Measurements from ENCODE around the gene TGFBR3L. TPM values are rescaled to one million over a fixed set of nuclear protein-coding genes. Genes with fewer than 3 reads are reported as not detected.

TGFBR3L gene
- total RNA-seq, 3 donors from 2014 or later (not counting 1 experiment from before 2014, with no cell fraction given): 3.5 to 4.6 (median 4.4) TPM

DNA sequence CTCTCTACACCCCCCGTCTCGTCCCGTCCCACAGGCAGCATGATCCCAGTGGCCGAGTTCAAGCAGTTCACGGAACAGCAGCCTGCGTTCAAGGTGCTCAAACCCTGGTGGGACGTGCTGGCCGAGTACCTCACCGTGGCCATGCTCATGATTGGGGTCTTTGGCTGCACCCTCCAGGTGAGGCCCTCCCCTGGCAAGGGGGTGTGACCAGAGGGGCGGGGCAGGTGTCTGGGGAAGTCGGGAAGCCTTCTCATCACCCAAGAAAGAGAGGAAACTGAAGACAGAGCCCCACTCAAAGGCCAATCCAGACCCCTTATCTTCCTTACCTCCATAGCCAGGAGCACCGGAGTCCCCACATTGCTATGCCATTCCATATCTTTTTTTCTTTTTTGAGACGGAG lies 19.1 kb upstream of the TGFBR3L start:
- ATAC-seq (no peak), DNase-seq (no peak)
- TF ChIP-seq CTCF (IDR thresholded peaks at IDR 0.05): no peak
- Mint-ChIP-seq H3K4me3 (no peak overlapping the region), H3K27me3 (ENCODE audit: low read depth in 2 of 2) (peaks cover 0 to 5% of the 10 kb centered on the region in 2 donors), H3K4me1 (no peaks in the 10 kb centered on the region), H3K36me3 (no peaks in the 10 kb centered on the region), H3K27ac (no peak overlapping the region), H3K9me3 (no peaks in the 10 kb centered on the region)
- no peaks in the 10 kb centered on the region for H3K9me3 ChIP-seq (ENCODE audit: control insufficient read depth, insufficient read depth, low read length)
- WGBS (ENCODE audit: insufficient coverage): 84% methylated on average over 13 of the region's 13 CpGs
- intact Hi-C loops (cut with micrococcal nuclease): no loop called here
- H3K4me1 ChIP-seq (ENCODE audit: control insufficient read depth, insufficient read depth, low read length): no peaks in the 10 kb centered on the region
- H3K4me3 ChIP-seq (ENCODE audit: low read length): no peak overlapping the region
- H3K36me3 ChIP-seq (ENCODE audit: control insufficient read depth, insufficient read depth, low read length): no peaks in the 10 kb centered on the region
- no peak overlapping the region for H3K27ac ChIP-seq (ENCODE audit: low read length)
- H3K27me3 ChIP-seq (ENCODE audit: control insufficient read depth, insufficient read depth, low read length): no peaks in the 10 kb centered on the region

DNA sequence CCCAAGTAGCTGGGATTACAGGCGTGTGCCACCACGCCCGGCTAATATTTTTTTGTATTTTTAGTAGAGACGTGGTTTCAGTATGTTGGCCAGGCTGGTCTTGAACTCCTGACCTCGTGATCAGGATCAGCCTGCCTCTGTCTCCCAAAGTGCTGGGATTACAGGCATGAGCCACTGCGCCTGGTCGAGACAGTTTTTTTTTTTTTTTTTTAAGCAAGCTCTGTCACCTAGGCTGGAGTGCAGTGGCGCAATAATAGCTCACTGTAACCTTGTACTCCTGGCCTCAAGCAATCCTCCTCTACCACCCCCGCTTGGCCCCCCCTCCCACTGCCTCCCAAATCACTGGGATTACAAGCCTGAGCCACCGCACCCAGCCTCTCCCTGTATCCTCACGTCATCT lies 17.3 kb upstream of the TGFBR3L start:
- intact Hi-C loops (cut with micrococcal nuclease): no loop called here
- H3K36me3 ChIP-seq (ENCODE audit: control insufficient read depth, insufficient read depth, low read length): no peaks in the 10 kb centered on the region
- ATAC-seq (no peak), DNase-seq (no peak)
- no peaks in the 10 kb centered on the region for H3K27me3 ChIP-seq (ENCODE audit: control insufficient read depth, insufficient read depth, low read length)
- H3K27ac Mint-ChIP-seq: no peak overlapping the region
- no peaks in the 10 kb centered on the region for H3K9me3 Mint-ChIP-seq
- no peak for TF ChIP-seq CTCF (IDR thresholded peaks at IDR 0.05)
- peaks cover 0 to 5% of the 10 kb centered on the region in 2 donors for H3K27me3 Mint-ChIP-seq (ENCODE audit: low read depth in 2 of 2)
- no peak overlapping the region for H3K4me3 Mint-ChIP-seq
- WGBS (ENCODE audit: insufficient coverage): 90% methylated on average over 11 of the region's 11 CpGs
- no peaks in the 10 kb centered on the region for H3K36me3 Mint-ChIP-seq
- no peak overlapping the region for H3K27ac ChIP-seq (ENCODE audit: low read length)
- H3K4me1 ChIP-seq (ENCODE audit: control insufficient read depth, insufficient read depth, low read length): no peaks in the 10 kb centered on the region
- no peaks in the 10 kb centered on the region for H3K9me3 ChIP-seq (ENCODE audit: control insufficient read depth, insufficient read depth, low read length)
- H3K4me1 Mint-ChIP-seq: no peaks in the 10 kb centered on the region
- H3K4me3 ChIP-seq (ENCODE audit: low read length): no peak overlapping the region

DNA sequence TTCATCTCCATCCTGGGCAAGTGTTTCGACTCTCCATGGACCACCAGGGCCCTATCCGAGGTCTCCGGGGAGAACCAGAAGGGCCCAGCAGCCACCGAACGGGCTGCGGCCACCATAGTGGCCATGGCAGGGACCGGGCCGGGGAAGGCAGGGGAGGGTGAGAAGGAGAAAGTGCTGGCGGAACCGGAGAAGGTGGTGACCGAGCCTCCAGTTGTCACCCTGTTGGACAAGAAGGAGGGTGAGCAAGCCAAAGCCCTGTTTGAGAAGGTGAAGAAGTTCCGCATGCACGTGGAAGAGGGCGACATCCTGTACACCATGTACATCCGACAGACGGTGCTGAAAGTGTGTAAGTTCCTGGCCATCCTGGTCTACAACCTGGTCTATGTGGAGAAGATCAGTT lies 15.7 kb upstream of the TGFBR3L start:
- Mint-ChIP-seq H3K4me3 (no peak overlapping the region), H3K9me3 (no peaks in the 10 kb centered on the region), H3K27me3 (ENCODE audit: low read depth in 2 of 2) (peaks cover 0 to 8% of the 10 kb centered on the region in 2 donors), H3K36me3 (no peaks in the 10 kb centered on the region), H3K4me1 (peaks cover 9 to 12% of the 10 kb centered on the region in 2 donors), H3K27ac (no peak overlapping the region)
- Histone ChIP-seq H3K36me3 (ENCODE audit: control insufficient read depth, insufficient read depth, low read length) (no peaks in the 10 kb centered on the region), H3K27ac (ENCODE audit: low read length) (no peak overlapping the region), H3K4me3 (ENCODE audit: low read length) (no peak overlapping the region), H3K4me1 (ENCODE audit: control insufficient read depth, insufficient read depth, low read length) (peaks cover 9% of the 10 kb centered on the region), H3K9me3 (ENCODE audit: control insufficient read depth, insufficient read depth, low read length) (no peaks in the 10 kb centered on the region), H3K27me3 (ENCODE audit: control insufficient read depth, insufficient read depth, low read length) (no peaks in the 10 kb centered on the region)
- DNase-seq (no peak), ATAC-seq (no peak)
- intact Hi-C loops (cut with micrococcal nuclease): no loop called here
- 94% methylated on average over 16 of the region's 16 CpGs for WGBS (ENCODE audit: insufficient coverage)
- no peak for TF ChIP-seq CTCF (IDR thresholded peaks at IDR 0.05)

- H3K27me3 Mint-ChIP-seq (ENCODE audit: low read depth in 2 of 2): peaks cover 0 to 6% of the 10 kb centered on the region in 2 donors
These were observed 14.8 kb upstream of the TGFBR3L start for GRCh38 chr19:7899751-7900378.

More at GRCh38 chr19:7899751-7900378, 14.8 kb upstream of the TGFBR3L start:
- H3K9me3 ChIP-seq (ENCODE audit: control insufficient read depth, insufficient read depth, low read length): no peaks in the 10 kb centered on the region
- H3K27ac ChIP-seq (ENCODE audit: low read length): no peak overlapping the region
- DNase-seq (no peak), ATAC-seq (no peak)
- WGBS (ENCODE audit: insufficient coverage): 92% methylated on average over 34 of the region's 34 CpGs
- H3K36me3 ChIP-seq (ENCODE audit: control insufficient read depth, insufficient read depth, low read length): no peaks in the 10 kb centered on the region
- peaks cover 15 to 19% of the 10 kb centered on the region in 2 donors for H3K4me1 Mint-ChIP-seq
- intact Hi-C loops (cut with micrococcal nuclease): no loop called here
- no peak overlapping the region for H3K27ac Mint-ChIP-seq
- H3K27me3 ChIP-seq (ENCODE audit: control insufficient read depth, insufficient read depth, low read length): no peaks in the 10 kb centered on the region
- H3K9me3 Mint-ChIP-seq: no peaks in the 10 kb centered on the region
- no peak for TF ChIP-seq CTCF (IDR thresholded peaks at IDR 0.05)
- no peaks in the 10 kb centered on the region for H3K36me3 Mint-ChIP-seq
- H3K4me3 Mint-ChIP-seq: no peak overlapping the region
- peaks cover 15% of the 10 kb centered on the region for H3K4me1 ChIP-seq (ENCODE audit: control insufficient read depth, insufficient read depth, low read length)
- no peak overlapping the region for H3K4me3 ChIP-seq (ENCODE audit: low read length)
